Subcutaneous abdominal adipose tissue (tissue), 5 donors: ENCODE data around the gene ZDHHC14.

Experiments
- H3K27ac ChIP-seq: one replicate; pipeline ENCODE4 v1.7.0; 2013; ENCODE audit warnings: low read depth, mild to moderate bottlenecking, inconsistent platforms, low read length, moderate library complexity
- H3K27me3 ChIP-seq, 5 donors: one replicate each; pipeline ENCODE4 v1.7.0; 2013; ENCODE audit warnings: low read length in 5 of 5, inconsistent platforms in 1 of 5; ENCODE audit not compliant: control insufficient read depth in 5 of 5, insufficient read depth in 4 of 5
- H3K36me3 ChIP-seq, 5 donors: one replicate each; pipeline ENCODE4 v1.7.0; 2013; ENCODE audit warnings: low read length in 5 of 5; ENCODE audit not compliant: control insufficient read depth in 5 of 5, insufficient read depth in 5 of 5
- H3K4me1 ChIP-seq, 5 donors: one replicate each; pipeline ENCODE4 v1.7.0; 2013; ENCODE audit warnings: low read length in 5 of 5, mild to moderate bottlenecking in 3 of 5, moderate library complexity in 1 of 5; ENCODE audit not compliant: control insufficient read depth in 5 of 5, insufficient read depth in 5 of 5
- H3K4me3 ChIP-seq, 5 donors: one replicate each; pipeline ENCODE4 v1.7.0; 2013; ENCODE audit warnings: low read length in 5 of 5, low read depth in 1 of 5
- H3K9ac ChIP-seq, 5 donors: one replicate each; pipeline ENCODE4 v1.7.0; 2013; ENCODE audit warnings: low read length in 5 of 5, mild to moderate bottlenecking in 4 of 5, moderate library complexity in 3 of 5
- H3K9me3 ChIP-seq, 5 donors: one replicate each; pipeline ENCODE4 v1.7.0; 2013; ENCODE audit warnings: low read length in 5 of 5; ENCODE audit not compliant: control insufficient read depth in 5 of 5
- donor health status: healthy.
- donor health status: healthy.
- donor health status: healthy.
- donor health status: healthy.
- donor health status: healthy.

ZDHHC14 gene

GRCh38 chr6:157493173-157493572 is 112.2 kb downstream of the ZDHHC14 start:
- Histone ChIP-seq H3K4me1 (peaks cover 0 to 11% (median 0%) of the 10 kb centered on the region in 5 donors), H3K4me3 (no peak overlapping the region), H3K27ac (no peak overlapping the region), H3K27me3 (peaks cover 0 to 5% (median 3%) of the 10 kb centered on the region in 5 donors), H3K9me3 (no peaks in the 10 kb centered on the region), H3K9ac (no peak overlapping the region), H3K36me3 (no peaks in the 10 kb centered on the region)

- Histone ChIP-seq H3K4me1 (peaks cover 0 to 11% (median 0%) of the 10 kb centered on the region in 5 donors), H3K36me3 (no peaks in the 10 kb centered on the region), H3K27ac (no peak overlapping the region), H3K9ac (no peak overlapping the region), H3K4me3 (no peak overlapping the region), H3K27me3 (peaks cover 0 to 5% (median 2%) of the 10 kb centered on the region in 5 donors), H3K9me3 (no peaks in the 10 kb centered on the region)
Measured at GRCh38 chr6:157493576-157493975, 112.6 kb downstream of the ZDHHC14 start.

DNA sequence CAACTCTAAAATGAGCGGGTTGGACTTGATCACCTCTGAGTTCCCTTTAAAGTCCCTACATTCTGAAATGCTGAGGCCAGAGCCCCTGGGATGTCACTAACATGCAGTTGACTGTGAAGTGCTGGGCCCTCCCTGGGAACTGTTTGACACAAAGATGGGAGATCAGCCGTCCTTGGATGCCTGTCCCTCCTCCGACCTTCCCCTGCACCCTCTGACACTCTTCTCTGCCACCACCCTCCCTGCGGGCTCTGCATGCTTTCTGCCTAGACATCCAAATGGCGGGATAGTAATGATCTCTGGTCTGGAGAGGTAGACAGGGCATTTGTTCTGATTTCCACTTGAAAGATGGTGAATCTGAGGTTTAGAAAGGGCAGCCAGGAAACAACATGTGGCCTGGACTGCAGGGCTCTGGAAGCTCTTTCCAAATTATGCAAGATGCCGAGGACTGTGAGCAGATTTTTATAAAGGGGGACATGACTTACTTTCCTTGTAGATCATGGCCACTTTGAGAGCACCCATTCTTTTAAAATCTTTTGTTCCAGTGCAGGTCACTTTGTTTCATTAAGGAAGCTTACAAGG is 113.2 kb downstream of the ZDHHC14 start:
- no peak overlapping the region for H3K27ac ChIP-seq
- H3K9ac ChIP-seq = no peak overlapping the region
- H3K4me1 ChIP-seq = peaks cover 0 to 11% (median 0%) of the 10 kb centered on the region in 5 donors
- H3K27me3 ChIP-seq = peaks cover 0 to 5% (median 2%) of the 10 kb centered on the region in 5 donors
- H3K36me3 ChIP-seq = no peaks in the 10 kb centered on the region
- no peak overlapping the region for H3K4me3 ChIP-seq
- H3K9me3 ChIP-seq = no peaks in the 10 kb centered on the region

DNA sequence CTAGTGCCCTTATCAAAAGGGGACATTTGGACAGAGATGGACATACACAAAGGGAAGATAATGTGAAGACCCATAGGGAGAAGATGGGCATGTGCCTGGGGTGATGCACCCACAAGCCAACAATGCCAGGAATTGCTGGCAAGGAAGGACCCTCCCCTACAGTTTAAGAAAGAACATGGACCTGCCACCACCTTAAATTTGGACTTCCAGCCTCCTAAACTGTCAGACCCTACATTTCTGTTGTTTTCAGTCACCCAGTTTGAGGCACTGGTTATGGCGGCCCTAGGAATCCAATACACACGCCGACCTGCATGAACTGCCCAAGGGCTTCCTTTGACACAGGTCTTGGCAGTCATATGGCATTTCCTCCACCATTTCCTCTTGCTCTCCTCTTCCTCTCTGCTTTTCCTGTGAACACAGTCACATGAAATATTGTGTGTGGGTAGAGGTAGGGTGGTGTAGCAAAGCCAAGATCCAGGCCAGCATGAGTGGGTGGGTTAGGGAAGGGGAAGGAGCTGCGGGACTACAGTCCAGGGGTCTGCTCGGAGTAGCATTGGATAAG is 115.6 kb downstream of the ZDHHC14 start:
- Histone ChIP-seq H3K9ac (no peak overlapping the region), H3K9me3 (peaks cover 0 to 5% (median 0%) of the 10 kb centered on the region in 5 donors), H3K36me3 (no peaks in the 10 kb centered on the region), H3K27me3 (peaks cover 0 to 4% (median 0%) of the 10 kb centered on the region in 5 donors), H3K27ac (no peak overlapping the region), H3K4me3 (no peak overlapping the region), H3K4me1 (peaks cover 0 to 21% (median 0%) of the 10 kb centered on the region in 5 donors)

DNA sequence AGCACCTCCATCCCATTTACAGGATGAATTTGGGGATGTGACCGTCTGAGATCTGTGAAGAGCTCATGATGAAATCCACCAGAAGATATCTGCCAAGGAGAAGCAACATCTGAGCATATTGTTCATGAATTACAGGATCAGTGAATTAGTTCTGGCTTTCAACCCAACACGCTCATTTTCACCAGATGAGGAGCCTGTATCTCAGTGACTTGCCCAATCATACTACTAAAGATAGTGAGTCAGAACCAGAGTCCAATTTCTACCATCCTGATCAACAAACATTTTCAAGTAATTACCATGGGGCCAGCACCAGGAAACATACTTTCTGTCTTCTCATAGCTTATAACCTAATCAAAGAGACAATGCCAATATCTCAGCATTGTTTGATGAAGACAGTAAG is 116.6 kb downstream of the ZDHHC14 start:
- Histone ChIP-seq H3K27me3 (peaks cover 0 to 4% (median 0%) of the 10 kb centered on the region in 5 donors), H3K27ac (no peak overlapping the region), H3K36me3 (no peaks in the 10 kb centered on the region), H3K4me3 (no peak overlapping the region), H3K9me3 (peaks cover 0 to 5% (median 0%) of the 10 kb centered on the region in 5 donors), H3K9ac (no peak overlapping the region), H3K4me1 (peaks cover 0 to 30% (median 4%) of the 10 kb centered on the region in 5 donors)

- no peaks in the 10 kb centered on the region for H3K27me3 ChIP-seq
- H3K4me1 ChIP-seq = peaks cover 0 to 35% (median 4%) of the 10 kb centered on the region in 5 donors
- no peak overlapping the region for H3K4me3 ChIP-seq
- H3K9me3 ChIP-seq = peaks cover 0 to 5% (median 0%) of the 10 kb centered on the region in 5 donors
- H3K36me3 ChIP-seq = no peaks in the 10 kb centered on the region
- H3K9ac ChIP-seq = no peak overlapping the region
- no peak overlapping the region for H3K27ac ChIP-seq
Measured at GRCh38 chr6:157498817-157499216, 117.8 kb downstream of the ZDHHC14 start.

DNA sequence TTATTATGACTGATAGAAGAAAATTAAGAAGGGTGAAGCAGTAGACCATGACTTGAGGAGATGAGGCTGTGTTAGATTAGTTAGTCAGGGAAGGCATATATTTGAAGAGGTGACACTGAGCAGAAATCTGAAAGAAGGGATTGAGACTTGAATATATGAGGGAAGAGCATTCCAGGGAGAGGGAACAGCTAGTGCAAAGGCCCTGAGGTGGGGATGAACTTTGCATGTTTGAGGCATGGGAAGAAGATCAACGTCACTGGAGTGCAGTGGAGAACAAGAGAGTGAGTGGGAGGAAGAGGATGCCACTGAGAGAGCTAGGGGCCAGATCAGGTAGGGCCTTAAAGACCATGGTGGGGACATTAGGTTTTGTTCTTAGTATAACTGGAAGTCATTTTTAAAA is 119.0 kb downstream of the ZDHHC14 start:
- no peak overlapping the region for H3K27ac ChIP-seq
- peaks cover 0 to 5% (median 0%) of the 10 kb centered on the region in 5 donors for H3K9me3 ChIP-seq
- H3K27me3 ChIP-seq = no peaks in the 10 kb centered on the region
- H3K4me3 ChIP-seq = no peak overlapping the region
- H3K36me3 ChIP-seq = no peaks in the 10 kb centered on the region
- peaks cover 0 to 35% (median 4%) of the 10 kb centered on the region in 5 donors for H3K4me1 ChIP-seq
- H3K9ac ChIP-seq = no peak overlapping the region

- peaks cover 6 to 19% (median 13%) of the 10 kb centered on the region in 5 donors for H3K9me3 ChIP-seq
- no peaks in the 10 kb centered on the region for H3K27me3 ChIP-seq
- H3K4me3 ChIP-seq = no peak overlapping the region
- no peak overlapping the region for H3K27ac ChIP-seq
- no peaks in the 10 kb centered on the region for H3K36me3 ChIP-seq
- no peak overlapping the region for H3K9ac ChIP-seq
- H3K4me1 ChIP-seq = peaks cover 0 to 24% (median 4%) of the 10 kb centered on the region in 5 donors
Measured at GRCh38 chr6:157503018-157503747, 122.2 kb downstream of the ZDHHC14 start.

GRCh38 chr6:157505912-157506491 is 125.0 kb downstream of the ZDHHC14 start:
- Histone ChIP-seq H3K27ac (no peak overlapping the region), H3K27me3 (no peaks in the 10 kb centered on the region), H3K9me3 (peaks cover 6 to 14% (median 13%) of the 10 kb centered on the region in 5 donors), H3K4me3 (no peak overlapping the region), H3K9ac (no peak overlapping the region), H3K4me1 (peaks cover 0 to 19% (median 4%) of the 10 kb centered on the region in 5 donors), H3K36me3 (no peaks in the 10 kb centered on the region)
